H1 (cell line): Measurements from ENCODE around the gene OLFML2A. TPM values are rescaled to one million over a fixed set of nuclear protein-coding genes. Genes with fewer than 3 reads are reported as not detected.

Experiments used
- CTCF ChIA-PET: fragments of 300-600 bp; sonication (Branson Sonifier 250); formaldehyde crosslinking; loops from one replicate; lab custom pipeline; 2021; ENCODE audit not compliant: partially characterized antibody; lab: Charles Lee
- POLR2A ChIA-PET: fragments of 300-600 bp; sonication (Branson Sonifier 250); formaldehyde crosslinking; loops from one replicate; lab custom pipeline; 2021; ENCODE audit warnings: inconsistent platforms; ENCODE audit not compliant: partially characterized antibody; lab: Charles Lee
- DNase-seq, 2 experiments: peaks; one replicate each; pipeline versions ENCODE4 v3.0.0 to v3.0.0-alpha.2; 2010 to 2022; ENCODE audit warnings: low spot score in 2 of 2, low read depth in 1 of 2, mixed read lengths in 1 of 2
- FAIRE-seq: peaks from 2 replicates; lab custom pipeline; 2011; peaks lifted over from hg19 to GRCh38; lab: Jason Lieb, UNC
- H2AFZ ChIP-seq: 2 replicates; pipeline ENCODE4 v1.8.1; 2012; ENCODE audit warnings: low read length, inconsistent platforms
- H2AK5ac ChIP-seq: 2 replicates; pipeline ENCODE4 v1.6.1; 2013; ENCODE audit warnings: low read depth, low read length
- H2BK120ac ChIP-seq: replicated peaks from 2 replicates; pipeline ENCODE3; 2013; ENCODE audit warnings: low read depth, low read length, inconsistent platforms
- H2BK12ac ChIP-seq: 2 replicates; pipeline ENCODE4 v1.6.1; 2013; ENCODE audit warnings: low read depth, low read length
- H2BK15ac ChIP-seq: 2 replicates; pipeline ENCODE4 v1.6.1; 2013; ENCODE audit warnings: low read length
- H2BK20ac ChIP-seq: 2 replicates; pipeline ENCODE4 v1.6.1; 2013; ENCODE audit warnings: low read length
- H2BK5ac ChIP-seq: 2 replicates; pipeline ENCODE4 v1.6.1; 2013; ENCODE audit warnings: low read depth, low read length
- H3K14ac ChIP-seq: 2 replicates; pipeline ENCODE4 v1.6.1; 2013; ENCODE audit warnings: inconsistent platforms; ENCODE audit not compliant: insufficient read length
- H3K18ac ChIP-seq: 2 replicates; pipeline ENCODE4 v1.6.1; 2013; ENCODE audit warnings: low read length; ENCODE audit errors: extremely low read depth
- H3K23ac ChIP-seq: 2 replicates; pipeline ENCODE4 v1.6.1; 2013; ENCODE audit warnings: inconsistent platforms; ENCODE audit not compliant: insufficient read length
- H3K23me2 ChIP-seq: 2 replicates; pipeline ENCODE4 v1.6.1; 2013; ENCODE audit warnings: low read depth, low read length
- H3K27ac ChIP-seq: 2 replicates; pipeline ENCODE4 v1.6.1; 2011; ENCODE audit warnings: low read depth, low read length, inconsistent platforms
- H3K27me3 ChIP-seq, 4 experiments: replicated peaks in 1 of 4; 1 replicate in 1 of 4; 2 replicates in 3 of 4; pipeline versions ENCODE4 v1.6.1 to v1.8.1; 2011 to 2013; ENCODE audit warnings: low read length in 3 of 4, mild to moderate bottlenecking in 3 of 4, inconsistent platforms in 2 of 4, mixed read lengths in 2 of 4, moderate library complexity in 1 of 4; ENCODE audit not compliant: control insufficient read depth in 3 of 4, insufficient read depth in 3 of 4; ENCODE audit errors: extremely low read depth in 1 of 4
- H3K36me3 ChIP-seq, 4 experiments: 2 replicates each; pipeline versions ENCODE4 v1.6.1 to v1.8.1; 2011 to 2013; ENCODE audit warnings: mild to moderate bottlenecking in 4 of 4, low read length in 3 of 4, moderate library complexity in 2 of 4, control low read depth in 1 of 4, inconsistent platforms in 1 of 4; ENCODE audit not compliant: insufficient read depth in 4 of 4, control insufficient read depth in 2 of 4
- H3K4ac ChIP-seq: replicated peaks from 2 replicates; pipeline ENCODE3; 2013; ENCODE audit warnings: low read length, low read depth, mixed read lengths, inconsistent platforms; ENCODE audit not compliant: insufficient read length
- H3K4me1 ChIP-seq, 4 experiments: replicated peaks in 1 of 4; 1 replicate in 1 of 4; 2 replicates in 3 of 4; pipeline versions ENCODE4 v1.6.1 to v1.8.1; 2011 to 2013; ENCODE audit warnings: low read length in 3 of 4, inconsistent platforms in 2 of 4, mixed read lengths in 1 of 4; ENCODE audit not compliant: insufficient read depth in 4 of 4, control insufficient read depth in 3 of 4
- H3K4me2 ChIP-seq, 2 experiments: 2 replicates each; pipeline versions ENCODE4 v1.6.1 to v1.8.1; 2011 to 2013; ENCODE audit warnings: low read depth in 2 of 2, low read length in 2 of 2, control low read depth in 1 of 2, inconsistent platforms in 1 of 2, mild to moderate bottlenecking in 1 of 2; ENCODE audit not compliant: insufficient read depth in 1 of 2
- H3K4me3 ChIP-seq, 4 experiments: fragments of 200-600, 300-600 bp in 1 of 4; sonication (generic), shearing (Covaris generic), sonication (Bioruptor Twin) in 1 of 4; 2 replicates each; pipeline versions ENCODE4 v1.5.1 to v1.8.1; 2011 to 2016; ENCODE audit warnings: low read length in 4 of 4, low read depth in 3 of 4, control low read depth in 2 of 4, inconsistent platforms in 2 of 4, mild to moderate bottlenecking in 2 of 4, mixed read lengths in 1 of 4, moderate library complexity in 1 of 4; ENCODE audit not compliant: insufficient read depth in 2 of 4; ENCODE audit errors: extremely low read depth in 1 of 4
- H3K56ac ChIP-seq: replicated peaks from 2 replicates; pipeline ENCODE3; 2013; ENCODE audit warnings: low read depth, mild to moderate bottlenecking, mixed read lengths, low read length, inconsistent platforms; ENCODE audit not compliant: insufficient read length
- H3K79me1 ChIP-seq: 2 replicates; pipeline ENCODE4 v1.6.1; 2013; ENCODE audit warnings: low read depth, low read length, control low read depth
- H3K79me2 ChIP-seq, 2 experiments: 2 replicates each; pipeline versions ENCODE4 v1.6.1 to v1.8.1; 2012 to 2013; ENCODE audit warnings: low read length in 2 of 2, mild to moderate bottlenecking in 2 of 2, inconsistent platforms in 1 of 2; ENCODE audit not compliant: insufficient read depth in 2 of 2, control insufficient read depth in 1 of 2
- H3K9ac ChIP-seq, 4 experiments: replicated peaks in 1 of 4; 1 replicate in 1 of 4; 2 replicates in 3 of 4; pipeline versions ENCODE4 v1.6.1 to v1.8.1; 2011 to 2013; ENCODE audit warnings: low read depth in 3 of 4, low read length in 3 of 4, control low read depth in 2 of 4, mild to moderate bottlenecking in 2 of 4, moderate library complexity in 2 of 4, inconsistent platforms in 1 of 4; ENCODE audit errors: extremely low read depth in 1 of 4
- H3K9me3 ChIP-seq, 2 experiments: 2 replicates each; pipeline versions ENCODE4 v1.6.1 to v1.8.1; 2012 to 2013; ENCODE audit warnings: mild to moderate bottlenecking in 2 of 2, moderate library complexity in 2 of 2, control low read depth in 1 of 2, inconsistent platforms in 1 of 2, low read depth in 1 of 2, low read length in 1 of 2, mixed read lengths in 1 of 2; ENCODE audit not compliant: insufficient read depth in 2 of 2
- H4K20me1 ChIP-seq, 2 experiments: replicated peaks in 1 of 2; 2 replicates each; pipeline versions ENCODE3 to v1.8.1; 2011 to 2013; ENCODE audit warnings: inconsistent platforms in 2 of 2, low read length in 2 of 2, mild to moderate bottlenecking in 1 of 2; ENCODE audit not compliant: insufficient read depth in 2 of 2, control insufficient read depth in 1 of 2
- H4K5ac ChIP-seq: 2 replicates; pipeline ENCODE4 v1.6.1; 2013; ENCODE audit warnings: low read length, low read depth, mixed read lengths, inconsistent platforms; ENCODE audit not compliant: insufficient read length
- H4K8ac ChIP-seq: 2 replicates; pipeline ENCODE4 v1.8.0; 2013; ENCODE audit warnings: mild to moderate bottlenecking, moderate library complexity, low read length, inconsistent platforms; ENCODE audit not compliant: insufficient read depth; ENCODE audit errors: extremely low read depth
- H4K91ac ChIP-seq: replicated peaks from 2 replicates; pipeline ENCODE3; 2013; ENCODE audit warnings: low read length, mixed read lengths, inconsistent platforms; ENCODE audit not compliant: insufficient read length
- CTCF ChIP-seq, 3 experiments: IDR thresholded peaks; 1 replicate in 2 of 3; 2 replicates in 1 of 3; pipeline versions ENCODE4 v1.5.1 to v1.6.1; 2011; ENCODE audit warnings: low read length in 3 of 3, mild to moderate bottlenecking in 3 of 3, inconsistent platforms in 2 of 3, low read depth in 1 of 3, moderate library complexity in 1 of 3; ENCODE audit not compliant: insufficient read depth in 1 of 3; ENCODE audit errors: control extremely low read depth in 1 of 3
- GABPA ChIP-seq: IDR thresholded peaks from 2 replicates; pipeline ENCODE4 v1.6.1; 2011; ENCODE audit warnings: mild to moderate bottlenecking, low read length, moderate library complexity, borderline replicate concordance; ENCODE audit not compliant: insufficient read depth
- HDAC2 ChIP-seq, 2 experiments: fragments of 300-600 bp in 1 of 2; sonication (generic) in 1 of 2; IDR thresholded peaks; 2 replicates each; pipeline ENCODE4 v1.6.1; 2011 to 2012; ENCODE audit warnings: low read depth in 2 of 2, low read length in 2 of 2, mild to moderate bottlenecking in 2 of 2, moderate library complexity in 2 of 2, borderline replicate concordance in 1 of 2, inconsistent platforms in 1 of 2
- KDM1A ChIP-seq: fragments of 200-600, 300-600 bp; sonication (generic); IDR thresholded peaks from 2 replicates; pipeline ENCODE4 v1.7.1; 2016; ENCODE audit warnings: mild to moderate bottlenecking, low read length, borderline replicate concordance
- NANOG ChIP-seq: IDR thresholded peaks from 2 replicates; pipeline ENCODE4 v1.6.1; 2011; ENCODE audit warnings: low read length, low read depth, mild to moderate bottlenecking, inconsistent platforms; ENCODE audit not compliant: insufficient read depth, poor library complexity, severe bottlenecking
- RAD21 ChIP-seq, 2 experiments: IDR thresholded peaks in 1 of 2; conservative IDR thresholded peaks in 1 of 2; 2 replicates each; pipeline ENCODE4 v1.6.1; 2011; ENCODE audit warnings: low read depth in 2 of 2, low read length in 2 of 2, improper control_type of control experiment in 1 of 2, inconsistent platforms in 1 of 2, mild to moderate bottlenecking in 1 of 2, moderate library complexity in 1 of 2
- YY1 ChIP-seq: IDR thresholded peaks from 2 replicates; pipeline ENCODE4 v1.6.1; 2011; ENCODE audit warnings: low read depth, mild to moderate bottlenecking, low read length
- WGBS, 2 experiments: shearing (Covaris generic) in 1 of 2; methylation state at CpG; one replicate each; pipeline versions ENCODE4 v1.1.6 to v1.1.7; 2013 to 2015; ENCODE audit warnings: low lambda C conversion rate in 2 of 2, mixed read lengths in 2 of 2, inconsistent platforms in 1 of 2, low coverage in 1 of 2, missing lambda C conversion rate in 1 of 2; ENCODE audit not compliant: insufficient replicate concordance in 2 of 2, insufficient coverage in 1 of 2, insufficient read length in 1 of 2; ENCODE audit errors: extremely low coverage in 1 of 2, missing lambda C conversion rate in 1 of 2; 5-methylcytosine and 5-hydroxymethylcytosine counted together
- polyA plus RNA-seq, 7 experiments: library from polyadenylated mRNA; depleted of rRNA in 3 of 7; stranded (reverse) in 5 of 7; unstranded in 2 of 7; fragments of >200 nt in 5 of 7; fragments of 200-250 nt in 2 of 7; gene quantifications; 1 replicate in 5 of 7; 2 replicates in 1 of 7; 4 replicates in 1 of 7; pipeline versions ENCODE4 v1.2.1 to v1.2.3, GENCODE V29; 2011 to 2013; ENCODE audit warnings: missing spikeins in 2 of 7, mixed read lengths in 2 of 7
- total RNA-seq: library from RNA; stranded (reverse); fragmentation: NEBNext Ultra II Directional; extraction: Animal tissue kit (Norgen Biotek cat#: 25700); gene quantifications from 2 replicates; pipeline ENCODE4 v1.2.1, GENCODE V29; 2021

The OLFML2A gene
- total and polyA plus RNA-seq, 2 of the 8 experiments (the other 6 are each of a cell fraction or from before 2014, with no cell fraction given), result 7.8 to 11.5 TPM

GRCh38 chr9:124839612-124840299, 62.8 kb downstream of the OLFML2A start:
- Histone ChIP-seq H4K91ac (no peak overlapping the region), H2BK120ac (no peak overlapping the region), H3K4ac (no peak overlapping the region), H2AFZ (0 out of 2 replicates have a peak overlapping the region, but pooled peaks have one; percentile 34), H3K23me2 (no peaks in the 10 kb centered on the region), H3K18ac (no peak overlapping the region), H2AK5ac (no peak overlapping the region), H4K5ac (no peak overlapping the region), H3K36me3 (no peaks in the 10 kb centered on the region), H3K27me3 (no peaks in the 10 kb centered on the region), H4K20me1 (no peaks in the 10 kb centered on the region), H4K8ac (peak overlapping the region; percentile 63; the same call in 1 of the 2 replicates), H3K79me1 (no peaks in the 10 kb centered on the region), H3K9ac (no peak overlapping the region), H2BK15ac (peak overlapping the region; percentile 84; the same call in 1 of the 2 replicates), H3K9me3 (no peaks in the 10 kb centered on the region), H3K79me2 (no peaks in the 10 kb centered on the region), H2BK12ac (no peak overlapping the region), H3K23ac (no peak overlapping the region), H3K14ac (no peak overlapping the region), H3K56ac (no peak overlapping the region), H3K27ac (0 out of 2 replicates have a peak overlapping the region, but pooled peaks have one; percentile 5), H3K4me2 (no peak overlapping the region), H3K4me3 (no peak overlapping the region), H2BK20ac (no peak overlapping the region), H3K4me1 (peaks cover 0 to 14% (median 3%) of the 10 kb centered on the region in 4 experiments; a peak in 4 of 7 replicates), H2BK5ac (no peak overlapping the region)
- DNase-seq (peak in 1 of 2 experiments; percentile 84), FAIRE-seq (peak; percentile 60)
- ChIA-PET CTCF (interaction anchor here (0.6 to 65.2 kb wide), 25 partner anchors 10 to 704 kb away, joined by 3 to 1529 read pairs (median 4); partner anchors contain the start of genes ARPC5L, NR6A1, OLFML2A and RABEPK), POLR2A (interaction anchor here (0.6 to 6.4 kb wide), 11 partner anchors 10 to 402 kb away, joined by 3 to 29 read pairs (median 4); partner anchors contain the start of genes ARPC5L, HSPA5, OLFML2A and RPL35)
- 73% methylated on average over 12 of the region's 12 CpGs; no CpG with 5 or more reads in 1 of the 2 experiments for WGBS, 2 experiments
- TF ChIP-seq NANOG (no peak), KDM1A (0 out of 2 replicates have a peak, but pooled peaks have one; percentile 24), CTCF (IDR thresholded peaks at IDR 0.05; ENCODE audit: control extremely low read depth in 1 of 3, insufficient read depth in 1 of 3, low read depth in 1 of 3, low read length in 3 of 3) (peak; percentile 71 to 89 (median 78)), GABPA (peak; percentile 32; the same call in 1 of the 2 replicates), HDAC2 (IDR thresholded peaks at IDR 0.05; ENCODE audit: borderline replicate concordance in 1 of 2, low read depth in 2 of 2, low read length in 2 of 2) (0 out of 4 replicates have a peak, but pooled peaks of 1 of the 2 experiments have one; percentile 74), RAD21 (IDR thresholded peaks at IDR 0.05 in 1 of 2, conservative IDR thresholded peaks at IDR 0.05 in 1 of 2; ENCODE audit: low read depth in 2 of 2, low read length in 2 of 2) (peak; percentile 50 to 61), YY1 (0 out of 2 replicates have a peak, but pooled peaks have one; percentile 44)
